HG03457 (cell line): Measurements from ENCODE around the gene PLA2G5.
"Not testable (repeated sequence)": the region's sequence is repeated elsewhere in the genome, so short reads cannot be mapped to it uniquely, and the experiment has no call there.

Experiments used
- ATAC-seq: cut with Tn5 transposase; IDR thresholded peaks from one replicate; pipeline ENCODE4 v1.9.1; 2021; ENCODE audit warnings: moderate number of reproducible peaks; ENCODE audit not compliant: unreplicated experiment

Gene PLA2G5

DNA sequence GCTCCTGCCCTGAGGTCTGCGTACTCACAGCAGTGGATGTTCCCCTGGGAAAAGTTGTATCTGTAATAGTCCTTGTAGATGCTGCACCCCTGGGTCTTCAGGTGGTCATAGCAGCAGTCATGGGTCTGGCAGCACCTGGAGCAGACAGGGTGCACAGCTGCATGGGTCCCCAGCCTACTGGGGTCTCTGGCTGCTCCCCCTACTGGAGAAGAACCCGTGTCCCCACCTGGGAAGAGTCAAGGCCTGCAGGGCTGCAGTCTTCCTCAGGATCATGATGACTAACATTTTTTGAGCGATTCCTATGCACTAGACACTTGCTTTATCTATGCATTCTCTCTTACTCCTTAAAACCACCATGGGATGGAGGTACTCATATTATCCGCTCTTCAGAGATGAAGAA lies 45.5 kb downstream of the PLA2G5 start:
- ATAC-seq, result no peak

DNA sequence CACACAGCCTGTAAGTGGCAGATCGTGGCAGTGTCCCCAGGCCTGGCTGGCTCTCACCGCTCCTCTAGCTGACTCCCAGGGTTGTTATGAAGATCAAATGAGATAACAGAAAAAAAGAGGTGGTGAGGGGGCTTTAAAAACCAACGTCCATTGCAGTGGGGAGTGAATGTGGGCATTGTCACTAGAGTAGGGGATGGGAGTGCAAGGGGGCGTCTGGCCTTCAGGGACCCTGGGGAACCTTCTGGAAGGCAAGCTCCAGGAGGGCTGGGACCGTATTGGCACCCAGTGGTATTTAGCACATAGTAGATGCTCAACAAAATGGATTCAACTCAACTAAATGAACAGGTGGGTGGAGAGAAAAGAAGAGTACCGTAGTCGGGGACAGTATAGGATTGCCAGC lies 45.9 kb downstream of the PLA2G5 start:
- ATAC-seq, result no peak

DNA sequence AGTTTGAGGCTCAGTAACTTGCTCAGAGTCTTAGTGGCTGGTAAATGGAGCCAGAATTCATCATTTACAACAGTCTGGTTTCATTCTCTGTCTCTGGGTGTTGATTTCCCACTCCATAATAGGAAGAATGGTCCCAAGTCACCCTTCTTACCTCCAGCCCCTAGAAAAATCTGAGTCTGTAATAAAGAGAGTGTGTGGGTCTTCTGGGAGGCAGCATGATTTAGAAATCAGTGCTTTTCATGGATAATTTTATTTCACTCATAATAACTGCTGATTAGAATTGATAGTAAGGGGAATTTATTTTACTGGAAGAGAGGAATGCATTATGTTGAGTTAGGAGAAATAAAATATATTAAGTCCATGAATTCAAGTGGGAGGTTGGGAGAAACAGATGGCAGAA lies 47.2 kb downstream of the PLA2G5 start:
- ATAC-seq, result no peak

DNA sequence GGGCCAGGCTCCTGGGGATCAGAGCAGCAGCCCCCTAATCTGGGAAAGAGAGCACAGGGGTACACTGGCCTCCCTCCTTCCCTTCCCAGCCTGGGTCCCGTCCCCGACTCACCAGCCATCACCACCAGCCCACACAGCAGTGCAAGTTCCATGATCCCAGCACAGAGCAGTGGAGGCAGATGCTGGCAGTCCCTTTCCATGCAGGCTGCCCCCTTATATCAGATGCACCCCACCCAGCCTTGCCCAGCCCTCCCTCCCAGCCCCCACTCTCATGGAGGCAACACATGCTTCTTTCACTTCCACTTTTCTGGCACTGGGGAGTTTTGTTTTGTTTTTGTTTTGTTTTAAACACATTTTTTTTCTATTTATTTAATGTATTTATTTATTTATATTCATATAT lies 49.4 kb downstream of the PLA2G5 start, which contains the start of gene PLA2G2D:
Gene PLA2G2D (minus strand): TSS at position 190 of the 400 bp plus-strand sequence. CDS start 38 bp downstream, at position 152.
- no peak for ATAC-seq

DNA sequence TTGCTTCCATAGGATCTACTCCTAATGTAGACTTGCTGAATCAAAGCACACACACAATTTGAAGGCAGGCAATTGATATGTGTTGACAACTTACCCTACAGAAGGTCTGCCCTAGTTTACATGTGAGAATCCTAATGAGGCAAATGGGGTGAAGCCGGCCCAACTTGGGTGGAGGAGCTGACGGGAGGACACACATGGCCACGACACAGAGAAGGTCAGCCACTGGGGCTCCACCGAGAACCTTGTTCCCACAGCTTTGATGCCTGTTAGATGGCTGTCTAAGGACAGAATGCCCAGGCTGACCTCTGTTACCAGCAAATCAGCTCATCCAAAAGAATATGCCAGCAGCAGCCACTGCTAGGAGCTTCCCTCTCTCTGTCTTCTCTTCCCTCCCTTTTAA lies 50.8 kb downstream of the PLA2G5 start:
- no peak for ATAC-seq

DNA sequence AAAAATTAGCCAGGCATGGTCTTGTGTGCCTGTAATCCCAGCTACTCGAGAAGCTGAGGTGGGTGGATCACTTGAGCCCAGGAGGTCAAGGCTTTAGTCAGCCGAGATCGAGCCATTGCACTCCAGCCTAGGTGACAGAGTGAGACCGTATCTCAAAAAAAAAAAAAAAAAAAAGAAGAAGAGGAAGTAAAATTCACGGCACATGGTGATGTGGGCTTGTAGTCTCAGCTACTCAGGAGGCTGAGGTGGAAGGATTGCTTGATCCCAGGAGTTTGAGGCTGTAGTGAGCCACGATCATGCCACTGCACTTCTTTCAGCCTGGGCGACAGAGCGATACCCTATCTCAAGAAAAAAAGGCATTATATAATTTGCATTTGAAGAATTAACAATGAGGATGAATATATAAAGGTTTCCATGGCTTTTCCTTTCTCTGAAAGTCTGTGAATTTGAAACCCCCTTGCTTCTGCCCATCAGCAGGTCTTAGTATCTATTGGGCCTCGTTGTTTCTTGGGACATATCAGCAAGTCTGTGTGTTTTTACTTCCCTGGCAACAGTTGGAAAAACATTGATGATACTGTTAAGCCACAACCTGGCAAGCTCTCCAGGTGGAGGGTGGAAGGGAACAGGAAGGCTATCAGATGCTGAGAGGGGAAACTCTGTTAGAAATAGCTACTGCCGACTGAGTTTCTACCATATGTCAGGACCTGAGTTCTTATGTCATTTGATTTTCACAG lies 53.9 kb downstream of the PLA2G5 start:
- no peak for ATAC-seq

DNA sequence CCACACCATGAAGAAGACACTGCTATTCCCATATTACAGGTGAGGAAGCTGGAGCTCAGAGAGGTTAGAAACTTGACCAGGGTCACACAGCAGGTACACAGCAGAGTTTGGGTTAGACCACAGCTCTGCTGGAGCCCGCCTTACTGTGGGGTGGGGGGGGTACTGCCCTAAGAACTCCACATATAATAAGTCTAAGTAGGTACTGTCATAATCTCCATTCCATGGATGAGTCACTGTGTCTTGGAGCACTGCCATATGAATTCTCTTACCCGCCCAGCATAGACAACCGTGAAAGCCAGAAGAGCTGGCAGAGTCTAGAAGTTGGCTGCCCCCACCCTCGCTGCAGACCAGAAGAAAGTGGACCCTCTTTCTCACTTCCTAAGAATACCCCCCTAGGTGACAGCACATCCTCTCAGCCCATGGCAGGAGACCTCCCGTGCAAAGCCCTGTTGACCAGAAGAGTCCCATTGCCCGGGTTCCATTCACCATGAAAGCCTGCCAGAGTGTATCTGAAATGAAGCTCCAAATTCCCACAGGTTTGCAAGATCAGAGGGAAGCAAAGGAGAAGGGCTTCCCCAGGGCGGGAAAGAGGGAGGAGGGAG lies 54.6 kb downstream of the PLA2G5 start:
- ATAC-seq, result no peak

DNA sequence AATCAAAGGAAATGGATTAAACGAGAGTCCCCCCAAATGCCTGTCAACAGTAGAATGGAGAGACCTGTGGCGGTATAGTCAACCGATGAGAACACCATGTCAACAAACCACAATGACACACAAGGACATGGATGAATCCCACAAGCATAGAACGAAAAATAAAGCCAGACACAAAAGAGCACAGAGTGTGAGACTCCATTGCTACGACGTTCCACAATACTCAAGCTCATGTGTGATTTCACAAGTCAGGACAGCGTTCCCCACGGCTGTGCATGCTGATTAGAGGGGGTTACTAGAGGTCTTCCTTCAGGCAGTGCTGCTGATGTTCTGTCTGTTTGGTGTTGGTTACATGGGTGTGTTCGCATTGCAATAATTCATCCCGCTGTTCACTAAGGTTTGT lies 55.1 kb downstream of the PLA2G5 start:
- no peak for ATAC-seq

DNA sequence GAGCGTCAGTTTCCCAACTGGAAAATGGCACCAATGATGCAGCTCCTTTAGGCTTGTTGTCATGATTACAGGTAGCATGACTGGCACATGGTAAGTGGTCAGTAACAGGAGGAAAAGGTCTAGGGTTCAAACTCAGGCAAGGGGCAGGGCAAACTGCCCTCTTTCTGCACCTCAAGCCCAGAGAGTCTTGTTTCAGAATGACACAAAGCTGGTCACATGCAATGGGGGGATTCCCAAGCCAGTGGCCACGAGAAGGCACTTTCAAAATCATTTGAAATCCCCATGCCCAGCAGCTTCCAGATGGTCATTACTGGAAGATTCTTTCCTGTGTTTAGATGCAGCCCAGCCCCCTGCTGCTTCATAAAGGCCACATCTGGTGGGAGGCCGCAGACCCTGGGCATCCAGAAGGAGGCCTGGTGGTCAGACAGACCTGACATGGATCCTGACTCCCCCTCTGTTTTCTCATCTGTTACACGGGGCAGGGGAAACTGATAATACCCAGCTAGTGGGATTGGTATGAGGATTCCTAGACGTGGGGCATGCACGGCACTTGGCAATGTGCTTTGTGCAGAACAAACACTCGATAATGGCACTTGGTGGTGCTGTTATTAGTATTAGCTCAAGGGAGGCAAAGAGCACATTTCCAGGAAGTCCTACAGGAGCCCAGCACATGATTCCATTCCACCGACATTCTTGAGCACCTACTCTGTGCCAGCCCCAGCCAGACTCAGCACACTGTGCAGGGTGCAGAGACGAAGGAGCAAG lies 56.2 kb downstream of the PLA2G5 start:
- ATAC-seq, result no peak

DNA sequence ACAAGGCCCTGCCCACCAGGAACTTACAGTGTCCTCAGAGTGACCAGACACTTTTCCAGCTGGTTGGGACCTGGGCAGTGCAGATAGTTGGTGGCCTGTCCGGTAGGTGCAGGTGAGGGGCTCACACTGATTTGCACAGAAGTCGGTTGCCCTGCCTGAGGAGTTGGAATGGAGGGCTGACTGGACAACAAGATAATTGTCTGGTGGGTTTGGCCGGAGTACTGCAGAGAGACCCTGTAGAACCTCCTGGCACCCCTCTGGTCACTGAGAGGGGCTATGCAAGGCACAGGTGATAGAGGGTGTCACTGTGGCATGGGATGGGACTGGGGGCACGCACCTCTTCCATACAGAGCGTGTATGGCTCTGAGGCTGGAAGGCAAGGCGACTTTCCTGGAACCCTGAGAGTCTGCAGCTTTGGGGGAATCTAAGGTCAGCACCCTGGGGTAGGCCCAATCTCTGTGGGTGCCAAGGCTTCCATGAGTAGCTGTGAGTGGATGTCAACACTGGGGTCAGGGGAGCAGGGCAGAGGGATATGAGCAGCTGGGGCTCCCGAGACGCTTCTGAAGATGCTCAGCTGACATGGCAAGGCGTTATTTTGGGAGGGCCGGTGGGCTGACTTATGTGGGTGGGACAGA lies 56.9 kb downstream of the PLA2G5 start:
- no peak for ATAC-seq

DNA sequence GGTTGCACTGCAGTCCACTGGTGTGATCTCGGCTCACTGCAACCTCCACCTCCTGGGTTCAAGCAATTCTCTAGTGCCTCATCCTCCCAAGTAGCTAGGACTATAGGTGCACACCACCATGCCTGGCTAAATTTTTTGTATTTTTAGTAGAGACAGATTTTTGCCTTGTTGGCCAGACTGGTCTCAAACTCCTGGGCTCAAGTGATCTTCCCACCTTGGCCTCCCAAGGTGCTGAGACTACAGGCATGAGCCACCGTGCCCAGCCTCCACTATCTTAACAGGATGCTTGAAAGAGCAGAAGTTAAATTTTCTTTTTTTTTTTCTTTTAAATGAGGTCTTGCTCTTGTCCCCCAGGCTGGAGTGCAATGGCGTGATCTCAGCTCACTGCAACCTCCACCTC lies 60.5 kb downstream of the PLA2G5 start:
- not testable (repeated sequence) for ATAC-seq

DNA sequence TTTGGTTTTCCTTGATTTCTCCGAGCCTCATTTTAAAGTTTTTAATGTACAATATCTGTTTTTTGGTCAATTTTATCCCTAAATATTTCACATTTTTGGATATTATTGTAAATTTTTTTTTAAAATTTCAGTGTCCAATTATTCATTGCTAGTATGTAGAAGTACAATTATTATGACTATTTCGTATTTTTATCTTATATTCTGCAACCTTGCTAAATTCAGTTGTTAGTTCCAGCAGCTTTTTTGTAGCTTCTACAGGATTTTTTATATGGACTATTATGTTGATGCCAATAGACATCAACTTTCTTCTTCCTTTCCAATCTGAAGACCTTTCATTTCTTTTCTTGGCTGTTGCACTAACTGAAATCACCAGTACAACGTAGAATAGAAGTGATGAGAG lies 65.0 kb downstream of the PLA2G5 start:
- no peak for ATAC-seq

DNA sequence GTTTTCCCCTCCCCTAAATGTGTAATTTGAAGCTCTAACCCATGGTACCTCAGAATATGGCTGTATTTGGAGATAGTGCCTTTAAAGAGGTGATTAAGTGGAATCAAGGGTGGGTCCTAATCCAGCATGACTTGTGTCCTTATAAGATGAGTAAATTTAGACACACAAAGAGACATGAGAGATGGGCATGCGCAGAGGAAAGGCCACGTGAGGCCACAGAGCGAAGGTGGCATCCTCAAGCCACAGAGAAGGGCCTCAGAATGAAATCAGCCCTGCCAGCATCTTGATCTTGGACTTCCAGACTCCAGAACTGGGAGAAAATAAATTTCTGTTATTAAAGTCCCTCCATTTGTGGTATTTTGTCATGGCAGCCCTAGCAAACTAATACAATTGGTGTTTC lies 66.3 kb downstream of the PLA2G5 start:
- ATAC-seq, result no peak

DNA sequence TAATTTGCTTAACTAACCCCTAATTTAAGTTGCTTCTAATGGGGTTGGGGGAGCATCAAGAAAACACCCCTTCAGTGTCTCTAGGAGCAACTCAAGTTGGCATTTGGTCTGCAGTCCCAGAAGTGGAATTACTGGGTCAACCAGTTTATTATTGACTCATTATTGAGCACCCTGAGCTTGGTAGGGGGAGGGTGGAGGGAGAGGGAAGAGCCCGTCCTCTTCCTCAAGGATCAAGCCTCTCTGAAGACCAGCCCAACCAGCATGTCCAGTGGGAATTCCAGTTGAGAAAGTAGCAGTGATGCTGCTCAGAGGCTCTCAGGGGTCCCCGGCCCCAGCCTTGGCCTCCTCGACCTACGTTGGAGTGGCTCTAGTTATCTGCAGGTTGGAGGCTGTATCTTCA lies 67.1 kb downstream of the PLA2G5 start:
- no peak for ATAC-seq

DNA sequence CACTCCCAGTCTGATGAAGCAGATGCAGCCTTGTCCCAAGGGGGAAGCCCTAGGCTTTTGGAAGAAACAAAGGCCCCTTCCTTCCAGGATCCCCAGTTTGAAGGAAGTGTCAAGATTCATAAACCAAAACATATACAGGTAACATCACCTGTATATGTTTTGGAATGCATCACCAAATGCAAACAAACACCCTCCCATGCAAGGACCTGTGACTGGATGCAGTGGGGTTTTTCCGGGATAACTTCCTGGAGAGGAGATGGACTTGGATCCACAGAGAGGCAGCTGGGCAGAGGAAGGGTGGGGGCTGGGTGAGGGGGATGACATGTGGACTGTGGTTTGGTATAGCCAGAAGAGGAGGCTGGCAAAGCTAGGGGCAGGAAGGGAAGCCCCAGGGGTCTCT lies 67.6 kb downstream of the PLA2G5 start:
- no peak for ATAC-seq

DNA sequence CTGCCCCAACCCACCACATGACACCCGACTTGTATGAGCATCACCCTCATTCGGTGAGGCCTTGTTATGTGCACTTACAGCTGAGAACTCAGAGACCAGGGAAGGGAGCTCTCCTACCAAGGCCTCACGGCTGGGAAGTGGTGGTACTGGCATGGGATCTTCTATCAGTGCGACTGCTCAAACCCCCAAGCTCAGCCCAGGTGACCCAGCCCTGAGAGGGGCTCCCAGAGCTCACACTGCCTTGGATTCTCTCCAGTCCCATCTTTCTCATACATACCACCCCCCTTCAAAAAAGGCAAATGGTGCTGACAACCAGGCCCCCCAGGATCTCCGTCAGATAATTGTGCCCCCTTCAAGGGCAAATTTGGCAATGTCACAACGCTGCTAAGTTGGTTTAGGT lies 68.4 kb downstream of the PLA2G5 start:
- ATAC-seq, result no peak

DNA sequence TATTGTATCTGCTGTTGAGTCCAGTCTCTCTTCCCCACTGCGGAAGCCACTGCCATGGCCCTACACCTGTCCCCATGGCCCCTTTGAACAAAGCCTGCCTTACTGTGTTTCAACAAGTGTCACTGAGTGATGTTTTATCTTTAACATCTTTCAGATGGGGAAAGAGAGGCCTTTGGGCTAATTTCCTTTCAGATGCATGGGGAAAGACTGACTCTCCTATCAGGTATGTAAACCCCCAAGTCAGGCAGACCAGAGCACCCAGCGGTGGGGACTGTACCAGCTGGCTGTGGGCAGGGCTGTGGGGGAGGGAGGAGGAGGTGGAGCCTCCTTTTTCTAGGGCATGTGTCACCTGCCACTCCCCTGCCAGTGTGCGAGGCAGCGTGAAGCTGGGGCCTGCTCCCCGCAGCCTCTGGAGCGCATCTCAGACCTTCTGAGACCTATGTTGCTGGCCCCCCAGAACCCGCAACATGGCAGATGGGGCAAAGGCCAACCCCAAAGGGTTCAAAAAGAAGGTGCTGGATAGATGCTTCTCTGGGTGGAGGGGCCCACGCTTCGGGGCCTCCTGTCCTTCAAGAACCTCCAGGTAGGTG lies 69.1 kb downstream of the PLA2G5 start, which contains the start of gene PLA2G2F:
Gene PLA2G2F (plus strand): TSS at position 363 of the 590 bp plus-strand sequence. CDS start 105 bp downstream, at position 468.
- ATAC-seq, result no peak

DNA sequence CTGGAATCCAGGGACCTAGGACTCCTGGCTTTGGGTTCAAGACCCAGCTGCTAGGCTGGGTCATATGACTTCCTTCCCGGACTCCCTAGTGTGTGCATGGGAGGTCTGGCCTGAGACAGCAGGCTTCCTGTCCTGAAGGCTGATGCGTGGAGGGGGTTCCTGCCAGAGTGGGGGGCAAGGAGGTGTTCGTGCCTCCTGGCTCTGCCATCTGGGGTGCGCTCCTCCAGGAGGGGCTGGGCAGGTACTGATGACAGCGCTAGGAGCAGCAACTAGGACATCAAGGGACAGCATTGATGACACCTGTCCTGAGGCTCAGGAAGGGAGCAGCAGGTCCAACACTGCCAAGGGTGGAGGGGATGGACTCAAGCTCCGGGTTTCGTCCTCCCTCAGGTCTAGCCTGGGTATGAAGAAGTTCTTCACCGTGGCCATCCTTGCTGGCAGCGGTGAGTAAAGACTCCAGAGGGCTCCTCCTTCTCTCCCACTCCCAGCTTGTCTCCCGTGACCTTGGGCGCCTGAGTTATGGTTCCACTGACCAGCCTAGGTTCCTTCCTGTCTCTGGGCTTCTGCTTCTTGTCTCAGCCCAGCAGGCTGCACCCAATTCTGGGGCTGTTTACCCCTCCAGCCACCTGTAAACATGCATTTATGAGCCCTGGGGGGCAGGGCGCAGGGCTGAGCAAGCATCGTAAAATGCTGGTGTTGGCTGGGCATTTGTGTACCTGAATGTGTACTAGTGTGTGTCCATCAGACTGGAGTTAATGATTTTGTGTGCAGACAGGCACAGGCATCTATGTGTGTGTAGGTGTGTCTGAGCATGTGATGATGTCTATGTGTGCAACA lies 70.0 kb downstream of the PLA2G5 start:
- ATAC-seq, result no peak

DNA sequence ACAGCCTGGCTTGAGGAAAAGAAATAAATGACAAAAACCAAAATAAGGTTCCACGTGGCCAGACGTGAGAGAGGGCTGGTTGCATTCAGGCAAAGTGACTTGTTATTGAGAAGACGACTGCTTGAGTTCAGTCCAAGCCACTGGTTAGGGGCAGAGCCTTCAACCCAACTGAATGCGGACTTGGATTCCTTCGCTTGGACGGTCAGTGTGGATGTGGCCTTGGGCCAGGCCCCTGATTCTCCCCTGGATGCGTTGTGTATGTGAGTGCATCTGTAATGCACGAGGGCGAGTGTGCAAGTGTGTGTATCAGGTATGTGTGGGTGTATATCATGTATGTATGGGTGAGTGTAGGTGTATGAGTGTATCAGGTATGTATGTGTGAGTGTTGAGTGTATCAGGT lies 71.0 kb downstream of the PLA2G5 start:
- no peak for ATAC-seq

DNA sequence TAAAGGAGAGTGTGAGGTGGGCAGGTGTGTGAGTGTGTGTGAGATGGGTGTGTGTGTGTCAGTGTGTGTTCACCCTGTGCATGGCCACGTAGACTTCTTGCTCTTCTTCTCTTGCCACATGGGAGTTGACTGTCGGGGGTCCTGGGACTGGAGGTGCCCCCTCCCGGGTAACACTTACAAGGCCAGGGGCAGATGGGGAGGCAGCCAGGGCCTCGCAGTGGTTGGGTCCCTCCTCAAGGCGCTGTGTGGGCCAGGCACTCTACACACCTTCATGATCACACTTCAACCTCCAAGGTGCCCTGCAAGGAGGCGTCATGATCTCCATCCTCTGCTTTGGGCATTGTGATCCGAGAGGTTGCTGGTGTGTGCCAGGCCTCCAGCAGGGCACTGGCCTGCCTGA lies 71.5 kb downstream of the PLA2G5 start:
- ATAC-seq, result no peak
